Endothelial cell of umbilical vein (primary cell): ENCODE measurements around the gene COL18A1. TPM values are rescaled to one million over a fixed set of nuclear protein-coding genes. Genes with fewer than 3 reads are reported as not detected.

Experiments
- BruUV-seq: library from RNA; stranded (reverse); fragments of 400-500 nt; replicated peaks from 2 replicates; lab custom pipeline; 2021; lab: Mats Ljungman, UMichigan
- CTCF ChIA-PET: fragments of 300-600, 350-600 bp; sonication (Branson Sonifier 250); formaldehyde crosslinking; loops from one replicate; lab custom pipeline; 2021; ENCODE audit warnings: antibody characterized with exemption, inconsistent platforms; lab: Charles Lee
- POLR2A ChIA-PET: fragments of 300-600, 350-600 bp; sonication (Branson Sonifier 250); formaldehyde crosslinking; loops from one replicate; lab custom pipeline; 2021; ENCODE audit warnings: antibody characterized with exemption, inconsistent platforms; lab: Charles Lee
- DNase-seq: peaks from one replicate; pipeline ENCODE4 v3.0.0-alpha.2; 2011; ENCODE audit warnings: low read depth, low spot score
- FAIRE-seq: peaks from 2 replicates; lab custom pipeline; 2011; peaks lifted over from hg19 to GRCh38; lab: Jason Lieb, UNC
- H2AFZ ChIP-seq: 2 replicates; pipeline ENCODE4 v1.6.0; 2012; ENCODE audit warnings: low read depth, low read length, control low read depth, inconsistent platforms
- H3K27ac ChIP-seq: 2 replicates; pipeline ENCODE4 v1.5.1; 2011; ENCODE audit warnings: low read depth, mild to moderate bottlenecking, control low read depth, low read length, moderate library complexity; ENCODE audit not compliant: insufficient read depth
- H3K27me3 ChIP-seq, 2 experiments: 2 replicates each; pipeline versions ENCODE4 v1.6.0 to v1.6.1; 2011; ENCODE audit warnings: low read length in 2 of 2, mixed read lengths in 1 of 2; ENCODE audit not compliant: control insufficient read depth in 2 of 2, insufficient read depth in 2 of 2
- H3K36me3 ChIP-seq, 2 experiments: 2 replicates in 1 of 2; 3 replicates in 1 of 2; pipeline ENCODE4 v1.5.1; 2011; ENCODE audit warnings: low read length in 2 of 2, mild to moderate bottlenecking in 1 of 2, moderate library complexity in 1 of 2; ENCODE audit not compliant: control insufficient read depth in 2 of 2, insufficient read depth in 2 of 2; ENCODE audit errors: extremely low read depth in 1 of 2
- H3K4me1 ChIP-seq: 3 replicates; pipeline ENCODE4 v1.5.1; 2011; ENCODE audit warnings: mild to moderate bottlenecking, low read length; ENCODE audit not compliant: control insufficient read depth, insufficient read depth; ENCODE audit errors: extremely low read depth
- H3K4me2 ChIP-seq: 2 replicates; pipeline ENCODE4 v1.6.1; 2011; ENCODE audit warnings: low read length, control low read depth, mixed read lengths; ENCODE audit not compliant: insufficient read depth
- H3K4me3 ChIP-seq, 3 experiments: fragments of 200-600 bp in 1 of 3; sonication (generic), shearing (Covaris generic) in 1 of 3; replicated peaks in 1 of 3; 2 replicates each; pipeline ENCODE4 v1.5.1; 2011 to 2016; ENCODE audit warnings: control low read depth in 3 of 3, low read length in 3 of 3, mild to moderate bottlenecking in 2 of 3, inconsistent platforms in 1 of 3, low read depth in 1 of 3, moderate library complexity in 1 of 3; ENCODE audit not compliant: insufficient read depth in 1 of 3
- H3K79me2 ChIP-seq: 2 replicates; pipeline ENCODE4 v1.6.0; 2012; ENCODE audit warnings: low read length, inconsistent platforms; ENCODE audit not compliant: control insufficient read depth, insufficient read depth
- H3K9ac ChIP-seq: replicated peaks from 2 replicates; pipeline ENCODE3; 2011; ENCODE audit warnings: low read length, control low read depth; ENCODE audit not compliant: insufficient read depth; ENCODE audit errors: extremely low read depth
- H3K9me1 ChIP-seq: replicated peaks from 3 replicates; pipeline ENCODE4 v1.6.0; 2011; ENCODE audit warnings: mild to moderate bottlenecking, low read length; ENCODE audit not compliant: control insufficient read depth, insufficient read depth; ENCODE audit errors: extremely low read depth
- H3K9me3 ChIP-seq: replicated peaks from 2 replicates; pipeline ENCODE4 v1.5.1; 2012; ENCODE audit warnings: low read length, inconsistent platforms; ENCODE audit not compliant: control insufficient read depth, insufficient read depth
- H4K20me1 ChIP-seq: replicated peaks from 2 replicates; pipeline ENCODE3; 2011; ENCODE audit warnings: mild to moderate bottlenecking, low read length; ENCODE audit not compliant: control insufficient read depth, insufficient read depth; ENCODE audit errors: extremely low read depth
- CTCF ChIP-seq, 2 donors: IDR thresholded peaks; 1 replicate in 1 of 2; 2 replicates in 1 of 2; pipeline ENCODE4 v1.5.1; 2011; ENCODE audit warnings: low read length in 2 of 2, mild to moderate bottlenecking in 2 of 2, moderate library complexity in 2 of 2, control low read depth in 1 of 2, inconsistent platforms in 1 of 2, low read depth in 1 of 2; ENCODE audit not compliant: insufficient read depth in 1 of 2; ENCODE audit errors: extremely low read depth in 1 of 2
- EZH2 ChIP-seq: IDR thresholded peaks from 2 replicates; pipeline ENCODE4 v1.6.1; 2012; ENCODE audit warnings: borderline replicate concordance, low read depth, mild to moderate bottlenecking, moderate library complexity, low read length, inconsistent platforms; ENCODE audit not compliant: severe bottlenecking
- FOS ChIP-seq: IDR thresholded peaks from 2 replicates; pipeline ENCODE4 v1.6.1; 2011; ENCODE audit warnings: mild to moderate bottlenecking, low read length, moderate library complexity, borderline replicate concordance; ENCODE audit not compliant: insufficient read depth
- GATA2 ChIP-seq: IDR thresholded peaks from 2 replicates; pipeline ENCODE4 v1.7.0; 2011; ENCODE audit warnings: low read depth, mild to moderate bottlenecking, moderate library complexity, mixed read lengths, low read length; ENCODE audit not compliant: insufficient read length, insufficient read depth
- JUN ChIP-seq: IDR thresholded peaks from 2 replicates; pipeline ENCODE4 v1.6.1; 2011; ENCODE audit warnings: borderline replicate concordance, low read depth; ENCODE audit not compliant: insufficient read length, insufficient read depth
- MAX ChIP-seq: IDR thresholded peaks from 2 replicates; pipeline ENCODE4 v1.6.1; 2011; ENCODE audit not compliant: insufficient read depth, insufficient read length
- MYC ChIP-seq: IDR thresholded peaks from one replicate; pipeline ENCODE4 v1.6.1; 2011; ENCODE audit warnings: mild to moderate bottlenecking, low read depth, low read length
- POLR2A ChIP-seq: IDR thresholded peaks from 2 replicates; pipeline ENCODE4 v1.6.1; 2012; ENCODE audit warnings: low read depth, mild to moderate bottlenecking, control low read depth, low read length
- POLR2AphosphoS5 ChIP-seq: IDR thresholded peaks from 2 replicates; pipeline ENCODE4 v1.6.1; 2012; ENCODE audit warnings: low read depth, mild to moderate bottlenecking, control low read depth, low read length, moderate library complexity; ENCODE audit not compliant: insufficient read depth
- dilution Hi-C: fragments of 300-500 bp; cut with MboI; formaldehyde crosslinking; loops from one replicate; pipeline ENCODE4 v1.15.0; 2019; ENCODE audit warnings: low sequenced_read_pairs; ENCODE audit not compliant: extremely low pct_ligation_motif_present
- intact Hi-C: fragments of 100-400 bp; cut with micrococcal nuclease; formaldehyde crosslinking; loops from one replicate; pipeline ENCODE4 v1.10.0; 2022
- polyA plus RNA-seq, 4 experiments: library from polyadenylated mRNA; depleted of rRNA in 3 of 4; stranded (reverse) in 3 of 4; unstranded in 1 of 4; fragments of >200 nt; gene quantifications; 2 replicates each; pipeline versions ENCODE4 v1.2.1 to v1.2.3, GENCODE V29; 2011 to 2012; ENCODE audit warnings: missing spikeins in 1 of 4
- total RNA-seq: library from RNA; stranded (reverse); gene quantifications from 2 replicates; pipeline ENCODE4 v1.2.3, GENCODE V29; 2021

COL18A1 gene
- total and polyA plus RNA-seq, 2 donors (not counting 3 experiments of a cell fraction or from before 2014, with no cell fraction given): 198 to 252 TPM

- ChIA-PET POLR2A (no interaction called here), CTCF (interaction anchor here (1.1 kb wide), 1 partner anchor 11 kb away, joined by 3 read pairs; no protein-coding TSS in a partner anchor)
These were observed 44.1 kb downstream of the COL18A1 start for GRCh38 chr21:45448810-45449657.

More at GRCh38 chr21:45448810-45449657, 44.1 kb downstream of the COL18A1 start:
- FAIRE-seq (no peak), DNase-seq (no peak)
- Histone ChIP-seq H3K27ac (no peak overlapping the region), H3K9me3 (no peaks in the 10 kb centered on the region), H3K79me2 (peaks cover 76% of the 10 kb centered on the region), H4K20me1 (no peaks in the 10 kb centered on the region), H3K9ac (no peak overlapping the region), H3K27me3 (no peaks in the 10 kb centered on the region), H3K4me3 (no peak overlapping the region), H3K9me1 (no peaks in the 10 kb centered on the region), H3K36me3 (no peaks in the 10 kb centered on the region), H3K4me2 (no peak overlapping the region), H3K4me1 (no peaks in the 10 kb centered on the region), H2AFZ (no peak overlapping the region)
- BruUV-seq: no TSS peak
- dilution Hi-C loops (no loop called here), intact Hi-C loops (no loop called here)
- TF ChIP-seq FOS (no peak), MYC (no peak), CTCF (IDR thresholded peaks at IDR 0.05; ENCODE audit: extremely low read depth in 1 of 2, insufficient read depth in 1 of 2, low read depth in 1 of 2, low read length in 2 of 2) (no peak), GATA2 (no peak), MAX (no peak), POLR2A (no peak), EZH2 (no peak), POLR2AphosphoS5 (no peak), JUN (no peak)
